GM18499 (cell line): ENCODE measurements around the gene DHRS11.
"Not testable (repeated sequence)": the region's sequence is repeated elsewhere in the genome, so short reads cannot be mapped to it uniquely, and the experiment has no call there.

Source experiments
- ATAC-seq: cut with Tn5 transposase; IDR thresholded peaks from one replicate; pipeline ENCODE4 v1.9.1; 2021; ENCODE audit warnings: moderate number of reproducible peaks; ENCODE audit not compliant: insufficient read depth, unreplicated experiment

DHRS11 gene

DNA sequence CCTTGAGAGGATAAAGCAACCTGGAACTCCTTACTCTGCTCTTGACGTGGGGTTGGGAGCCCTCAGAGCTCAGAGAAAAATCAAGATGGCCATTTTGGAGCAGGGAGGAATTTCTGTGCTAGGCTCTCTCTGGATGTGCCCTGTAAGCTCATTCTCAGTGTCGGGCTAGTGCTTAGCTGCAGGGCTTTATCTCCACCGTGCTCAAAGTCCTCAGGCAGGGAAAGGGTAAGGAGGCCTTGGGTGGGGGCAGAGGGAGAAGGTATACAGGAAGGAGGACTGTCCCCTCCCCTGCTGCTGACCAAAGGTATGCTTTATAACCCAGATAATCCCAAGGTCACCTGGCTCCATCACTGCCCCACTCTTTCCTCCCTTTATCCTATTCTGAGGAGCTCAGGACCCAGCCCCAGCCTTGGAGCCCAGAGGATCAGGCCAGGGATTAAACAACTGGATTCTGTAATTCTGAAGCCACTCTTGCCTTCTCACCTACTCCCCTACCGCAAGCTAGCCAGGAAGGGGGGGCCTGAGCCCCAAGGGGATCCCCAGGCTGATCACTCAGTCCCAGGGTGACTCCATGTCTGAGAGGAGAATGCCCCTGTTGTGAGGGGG lies 1.1 kb downstream of the DHRS11 start:
- ATAC-seq, result no peak

DNA sequence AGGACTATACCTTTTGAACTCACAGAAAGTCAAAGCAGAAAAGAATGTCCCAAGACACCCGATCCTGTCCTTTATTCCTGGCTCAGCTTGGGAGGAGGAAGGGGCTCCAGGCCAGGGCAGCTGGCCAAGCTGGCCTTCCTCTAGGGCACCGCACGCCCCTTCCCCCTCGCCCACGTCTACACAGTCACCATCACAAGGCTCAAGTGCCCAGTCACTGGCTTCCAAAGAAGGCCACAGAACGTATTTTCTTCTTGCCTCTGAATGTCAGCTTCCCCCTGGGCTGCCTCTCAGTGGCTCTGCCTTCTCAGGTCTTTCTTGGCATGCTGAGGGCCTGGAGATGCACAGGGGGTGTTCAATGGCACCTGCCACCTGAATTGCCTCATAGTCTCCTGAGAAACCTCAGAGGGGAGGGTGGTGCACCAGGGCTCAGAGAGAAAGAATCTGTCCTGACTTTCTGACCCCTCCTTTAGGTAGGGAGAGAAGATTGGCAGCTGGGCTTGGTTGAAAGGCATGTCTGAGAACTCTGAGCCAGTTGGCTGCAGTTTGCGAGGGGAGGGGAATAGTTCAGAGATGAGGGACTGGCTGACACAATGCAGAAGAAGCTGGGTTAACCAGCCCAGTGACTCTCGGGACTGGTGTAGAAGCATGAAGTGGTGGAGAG lies 2.1 kb downstream of the DHRS11 start:
- no peak for ATAC-seq

- ATAC-seq, result no peak
These were observed 3.1 kb downstream of the DHRS11 start for GRCh38 chr17:36594626-36595401.

DNA sequence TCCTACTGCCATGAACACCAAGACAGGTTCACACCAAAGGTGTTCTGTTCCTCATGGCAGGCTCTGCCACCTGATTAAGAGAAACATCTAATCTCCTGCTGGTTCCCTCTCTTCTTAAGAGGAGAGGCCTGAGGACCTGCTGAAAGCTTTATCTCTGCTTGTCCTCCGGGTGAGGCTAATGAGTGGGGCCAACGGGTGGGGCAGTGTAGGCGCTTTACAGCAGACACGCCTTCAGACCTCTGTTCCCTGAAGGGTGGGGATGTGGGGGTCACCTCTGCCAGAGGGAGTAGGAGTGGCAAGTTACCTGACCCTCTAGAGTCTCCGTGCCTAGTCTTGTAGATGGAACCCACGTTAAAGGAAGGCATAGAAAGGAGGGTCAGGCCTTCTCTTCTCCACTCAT lies 5.5 kb downstream of the DHRS11 start:
- no peak for ATAC-seq

DNA sequence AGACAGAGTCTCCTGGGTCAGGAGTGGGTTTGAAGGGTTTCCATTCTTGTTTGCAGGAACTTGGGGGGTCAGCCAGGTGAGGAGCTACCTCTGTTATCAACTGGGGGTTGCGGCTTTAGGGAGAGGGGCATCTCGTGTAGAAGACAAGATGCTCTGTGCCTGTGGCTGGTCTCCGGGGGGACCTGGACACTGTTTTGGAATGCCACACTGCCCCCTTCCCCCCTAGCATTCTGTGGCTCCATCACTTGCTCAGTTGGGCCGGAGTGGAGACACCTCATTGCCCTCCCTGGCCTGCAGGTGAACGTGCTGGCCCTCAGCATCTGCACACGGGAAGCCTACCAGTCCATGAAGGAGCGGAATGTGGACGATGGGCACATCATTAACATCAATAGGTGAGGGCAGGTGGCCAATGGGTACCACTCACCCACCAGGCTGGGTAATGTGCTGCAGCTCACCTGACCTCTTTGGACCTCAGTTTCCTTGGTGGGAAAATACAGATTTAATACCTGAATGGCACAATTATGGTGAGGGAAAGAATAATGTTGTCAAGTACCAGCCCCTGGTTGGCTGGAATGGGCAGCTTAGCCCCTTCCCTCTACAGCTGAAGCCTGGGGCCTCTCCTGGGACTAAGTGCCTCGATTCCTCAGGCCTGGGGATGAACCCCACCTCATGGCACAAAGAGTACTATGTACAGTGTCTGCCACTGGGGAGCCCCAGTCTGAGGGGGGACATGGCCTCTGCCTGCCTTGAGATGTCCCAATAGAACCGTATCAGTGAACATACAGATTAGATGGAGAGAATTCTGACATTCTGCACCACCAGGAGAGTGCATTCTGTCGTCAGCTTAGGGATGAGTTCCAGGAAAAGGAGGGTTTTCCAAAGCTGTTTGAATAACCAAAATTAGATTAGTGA lies 6.4 kb downstream of the DHRS11 start:
- ATAC-seq, result no peak

- ATAC-seq, result no peak
These were observed 7.3 kb downstream of the DHRS11 start for GRCh38 chr17:36598951-36599401.

DNA sequence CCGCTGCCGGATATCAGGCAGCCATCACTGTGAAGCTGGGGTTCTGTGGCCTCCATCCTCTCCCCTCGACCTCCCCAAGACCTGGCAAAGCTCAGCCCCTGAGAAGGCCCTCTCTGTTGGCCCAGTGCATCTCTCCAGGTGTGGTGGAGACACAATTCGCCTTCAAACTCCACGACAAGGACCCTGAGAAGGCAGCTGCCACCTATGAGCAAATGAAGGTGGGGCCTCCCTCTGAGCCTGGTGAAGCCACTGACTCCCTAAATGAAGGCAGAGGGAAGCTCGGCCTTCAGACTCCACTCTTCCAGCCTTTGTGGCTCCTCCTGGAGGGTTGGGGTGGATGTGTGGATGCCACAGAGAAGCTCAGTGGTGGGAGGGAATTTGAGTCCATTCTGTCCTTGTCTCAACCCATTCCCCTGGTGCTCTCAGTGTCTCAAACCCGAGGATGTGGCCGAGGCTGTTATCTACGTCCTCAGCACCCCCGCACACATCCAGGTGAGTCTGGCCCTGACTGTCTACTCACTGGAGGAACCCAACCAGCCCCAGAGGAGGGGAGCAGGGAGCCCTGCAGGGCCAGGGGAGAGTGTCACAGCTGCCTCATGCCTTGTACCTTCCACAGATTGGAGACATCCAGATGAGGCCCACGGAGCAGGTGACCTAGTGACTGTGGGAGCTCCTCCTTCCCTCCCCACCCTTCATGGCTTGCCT lies 8.0 kb downstream of the DHRS11 start:
- ATAC-seq, result no peak

GRCh38 chr17:36600465-36600864 lies 8.8 kb downstream of the DHRS11 start:
- no peak for ATAC-seq

- ATAC-seq, result no peak
These were observed 9.2 kb downstream of the DHRS11 start for GRCh38 chr17:36600936-36601302.

- ATAC-seq, result peak; percentile 57
These were observed 9.8 kb downstream of the DHRS11 start, which contains the start of gene MRM1 for GRCh38 chr17:36601303-36602029. Gene MRM1 (plus strand): TSS chr17:36601583. CDS start chr17:36601811, 228 bp downstream.

GRCh38 chr17:36602030-36602748 lies 10.5 kb downstream of the DHRS11 start:
- ATAC-seq, result no peak

DNA sequence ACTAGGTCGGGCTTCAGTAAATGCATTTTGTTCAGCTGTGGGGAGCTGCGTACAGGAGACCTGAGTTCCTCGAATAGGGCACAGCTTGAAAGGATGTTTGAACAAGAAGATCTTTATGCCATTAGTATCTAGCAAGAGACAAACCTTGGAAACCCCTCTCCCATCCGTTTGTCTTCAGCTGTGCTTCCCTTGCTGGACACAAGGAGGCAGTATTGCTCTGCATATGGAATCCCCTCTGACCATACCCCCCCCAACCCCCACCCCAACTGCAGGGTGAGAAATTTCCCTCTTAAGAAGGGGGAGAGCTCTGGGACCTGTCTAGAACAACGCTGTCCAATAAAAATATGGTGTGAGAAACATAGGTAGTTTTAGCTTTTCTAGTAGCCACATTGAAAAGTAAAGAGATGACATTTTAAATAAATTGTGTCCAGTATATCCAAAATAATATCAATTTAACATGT lies 11.3 kb downstream of the DHRS11 start:
- ATAC-seq, result no peak

- not testable (repeated sequence) for ATAC-seq
These were observed 13.3 kb downstream of the DHRS11 start for GRCh38 chr17:36605028-36605427.

DNA sequence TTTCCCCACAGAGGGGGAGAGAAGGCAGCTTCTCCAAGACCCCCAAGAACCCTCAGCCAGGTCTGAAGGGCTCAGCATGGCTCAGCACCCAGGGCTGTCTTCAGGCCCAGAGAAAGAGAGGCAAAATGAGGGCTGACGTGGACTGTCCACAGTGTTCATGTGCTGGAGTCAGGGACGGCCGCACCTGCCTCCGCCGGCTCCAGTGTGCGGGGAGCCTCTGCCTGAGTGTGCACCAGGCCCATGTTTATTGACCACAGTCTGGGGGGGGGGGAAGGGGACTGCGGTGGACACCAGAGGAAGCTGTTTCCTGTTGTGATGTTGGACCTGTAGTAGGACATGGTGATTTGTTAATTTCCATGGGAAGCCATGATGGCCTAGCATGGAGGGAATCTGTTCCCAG lies 16.6 kb downstream of the DHRS11 start:
- no peak for ATAC-seq

DNA sequence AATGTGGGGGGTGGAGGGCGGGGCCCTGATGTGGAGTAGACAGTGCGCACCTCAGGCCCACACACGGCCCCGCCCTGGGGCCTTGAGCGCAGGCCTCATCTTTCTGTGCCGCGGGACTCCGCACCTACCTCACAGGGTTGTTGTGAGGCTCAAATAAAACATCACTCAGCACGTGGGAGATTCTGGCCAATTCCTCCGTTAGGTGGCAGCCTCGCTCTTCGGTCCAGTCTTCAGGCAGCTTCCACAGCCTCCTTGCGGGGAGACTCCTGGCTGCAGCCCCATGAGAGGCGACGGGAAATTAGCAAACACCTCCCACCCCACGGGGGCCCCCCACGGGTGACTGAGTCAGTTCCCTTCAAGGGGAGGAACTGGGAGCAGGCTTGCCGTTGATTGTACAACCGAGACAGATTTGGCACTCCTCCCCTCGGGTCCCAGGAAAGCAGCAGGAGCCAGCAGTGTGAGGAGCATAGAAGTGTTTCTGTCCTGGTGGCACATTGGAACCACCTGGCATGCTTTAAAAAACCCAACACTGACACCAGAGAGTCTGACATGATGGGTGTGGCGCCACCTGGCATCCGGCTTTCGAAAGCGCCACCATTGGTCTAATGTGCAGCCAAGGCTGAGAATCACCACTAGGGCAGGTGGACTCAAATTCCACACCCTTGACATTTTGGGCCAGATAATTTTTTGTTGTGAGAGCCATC lies 17.3 kb downstream of the DHRS11 start:
- no peak for ATAC-seq

- ATAC-seq, result no peak
These were observed 17.8 kb downstream of the DHRS11 start for GRCh38 chr17:36609498-36609862.

GRCh38 chr17:36610474-36610873 lies 18.8 kb downstream of the DHRS11 start:
- no peak for ATAC-seq
